Effector CD4-positive, alpha-beta T cell (primary cell): ENCODE data around the gene AP2A1.
"Not testable (repeated sequence)": the region's sequence is repeated elsewhere in the genome, so short reads cannot be mapped to it uniquely, and the experiment has no call there.

ENCODE experiments used
- DNase-seq: peaks from one replicate; pipeline ENCODE4 v3.0.0-alpha.2; 2020

Gene AP2A1

GRCh38 chr19:49814010-49814409 is 47.2 kb downstream of the AP2A1 start:
- DNase-seq = no peak

- no peak for DNase-seq
Measured at GRCh38 chr19:49816590-49816989, 49.8 kb downstream of the AP2A1 start.

GRCh38 chr19:49817964-49818648 is 51.3 kb downstream of the AP2A1 start, which contains the start of gene MED25:
TSS of gene MED25 (plus strand) at chr19:49818289. CDS start at chr19:49818342, 53 bp downstream.
- DNase-seq = peak; percentile 85

GRCh38 chr19:49818649-49819370 is 52.0 kb downstream of the AP2A1 start:
- no peak for DNase-seq

GRCh38 chr19:49819452-49820115 is 52.8 kb downstream of the AP2A1 start:
- not testable (repeated sequence) for DNase-seq

- no peak for DNase-seq
Measured at GRCh38 chr19:49820125-49820524, 53.3 kb downstream of the AP2A1 start.

- no peak for DNase-seq
Measured at GRCh38 chr19:49823472-49823871, 56.7 kb downstream of the AP2A1 start.

GRCh38 chr19:49824662-49825061 is 57.9 kb downstream of the AP2A1 start:
- no peak for DNase-seq

- DNase-seq = no peak
Measured at GRCh38 chr19:49827034-49827433, 60.2 kb downstream of the AP2A1 start.

GRCh38 chr19:49829200-49829599 is 62.4 kb downstream of the AP2A1 start:
- DNase-seq = no peak

- no peak for DNase-seq
Measured at GRCh38 chr19:49829721-49830120, 62.9 kb downstream of the AP2A1 start.

GRCh38 chr19:49830766-49831165 is 64.0 kb downstream of the AP2A1 start:
- no peak for DNase-seq

- no peak for DNase-seq
Measured at GRCh38 chr19:49831592-49831991, 64.8 kb downstream of the AP2A1 start.

GRCh38 chr19:49832556-49832955 is 65.8 kb downstream of the AP2A1 start:
- no peak for DNase-seq

GRCh38 chr19:49833599-49833998 is 66.8 kb downstream of the AP2A1 start:
- no peak for DNase-seq

- DNase-seq = no peak
Measured at GRCh38 chr19:49835562-49835961, 68.8 kb downstream of the AP2A1 start.

- no peak for DNase-seq
Measured at GRCh38 chr19:49836176-49837008, 69.6 kb downstream of the AP2A1 start.

GRCh38 chr19:49837009-49837310 is 70.2 kb downstream of the AP2A1 start:
- no peak for DNase-seq

- no peak for DNase-seq
Measured at GRCh38 chr19:49837425-49837824, 70.6 kb downstream of the AP2A1 start.

- DNase-seq = no peak
Measured at GRCh38 chr19:49838885-49839588, 72.2 kb downstream of the AP2A1 start.

GRCh38 chr19:49839713-49840112 is 72.9 kb downstream of the AP2A1 start:
- no peak for DNase-seq

- no peak for DNase-seq
Measured at GRCh38 chr19:49840321-49840720, 73.5 kb downstream of the AP2A1 start.
